HG02623 (cell line): ENCODE measurements around the gene CPNE2.
A peak's percentile ranks its signal among the peaks of the same experiment; 100 is the strongest.
"Not testable (repeated sequence)": the region's sequence is repeated elsewhere in the genome, so short reads cannot be mapped to it uniquely, and the experiment has no call there.

Experiments
- ATAC-seq: cut with Tn5 transposase; IDR thresholded peaks from one replicate; pipeline ENCODE4 v1.9.1; 2021; ENCODE audit warnings: moderate library complexity; ENCODE audit not compliant: unreplicated experiment

Gene CPNE2

GRCh38 chr16:57165483-57165882 lies 73.1 kb downstream of the CPNE2 start:
- no peak for ATAC-seq

GRCh38 chr16:57165938-57166337 lies 73.6 kb downstream of the CPNE2 start:
- ATAC-seq, result no peak

DNA sequence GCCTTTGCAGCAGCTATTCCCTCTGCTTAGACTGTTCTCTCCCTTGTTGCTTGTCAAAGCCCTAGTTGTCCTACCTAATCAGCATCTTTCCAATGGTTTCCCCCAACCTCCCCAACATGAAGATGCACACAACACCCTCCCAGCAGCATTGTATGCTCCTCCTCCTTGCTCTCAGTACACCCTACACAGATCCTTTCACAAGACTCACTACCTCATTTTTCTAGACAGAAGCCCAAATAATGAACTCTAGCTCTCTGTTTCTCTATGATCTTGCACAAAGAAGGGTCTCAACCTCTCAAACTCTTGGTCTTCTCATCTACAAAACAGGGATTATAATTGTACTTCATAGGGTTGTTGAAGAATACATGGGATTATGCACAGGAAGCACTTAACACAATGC lies 74.1 kb downstream of the CPNE2 start:
- no peak for ATAC-seq

GRCh38 chr16:57166951-57167350 lies 74.6 kb downstream of the CPNE2 start:
- no peak for ATAC-seq

DNA sequence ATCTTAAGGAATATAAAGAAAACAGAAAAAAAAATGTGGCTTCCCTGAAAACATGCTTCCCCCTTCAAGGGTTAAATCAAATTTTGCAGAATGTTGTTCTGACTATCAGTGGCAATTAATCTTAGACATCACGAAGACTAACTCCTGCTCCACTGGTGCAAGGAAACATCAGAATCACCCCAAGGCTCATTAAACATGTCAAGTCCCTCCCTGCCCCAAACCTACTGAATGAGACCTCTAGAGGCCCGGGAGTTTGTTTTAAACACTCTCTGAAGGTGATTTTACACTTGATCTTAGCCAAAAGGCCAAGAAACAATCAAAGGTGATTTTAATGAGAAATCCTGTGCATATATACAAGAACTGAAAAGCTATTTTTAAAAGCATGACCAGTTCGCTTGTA lies 75.2 kb downstream of the CPNE2 start:
- no peak for ATAC-seq

GRCh38 chr16:57167953-57168352 lies 75.6 kb downstream of the CPNE2 start:
- ATAC-seq, result no peak

DNA sequence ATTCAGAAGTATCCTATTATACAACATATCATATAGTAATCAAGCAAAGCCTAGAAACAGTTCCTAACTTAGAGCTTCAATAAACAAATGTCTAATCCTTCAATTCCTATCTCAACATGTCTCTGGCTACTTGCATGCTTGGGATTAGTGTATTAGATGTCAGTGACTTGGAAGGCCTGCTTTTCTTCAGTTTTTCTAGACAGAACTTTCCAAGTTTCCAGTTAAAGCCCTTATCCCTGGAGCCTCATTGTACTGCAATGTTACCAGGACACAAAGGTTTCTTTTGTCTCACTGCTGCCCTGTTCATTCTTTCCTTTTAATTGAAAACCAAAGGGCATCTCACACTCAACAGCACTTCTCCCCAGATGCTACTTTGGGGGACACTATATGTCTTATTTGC lies 76.9 kb downstream of the CPNE2 start:
- ATAC-seq, result no peak

- no peak for ATAC-seq
Measured at GRCh38 chr16:57172721-57173290, 80.4 kb downstream of the CPNE2 start.

DNA sequence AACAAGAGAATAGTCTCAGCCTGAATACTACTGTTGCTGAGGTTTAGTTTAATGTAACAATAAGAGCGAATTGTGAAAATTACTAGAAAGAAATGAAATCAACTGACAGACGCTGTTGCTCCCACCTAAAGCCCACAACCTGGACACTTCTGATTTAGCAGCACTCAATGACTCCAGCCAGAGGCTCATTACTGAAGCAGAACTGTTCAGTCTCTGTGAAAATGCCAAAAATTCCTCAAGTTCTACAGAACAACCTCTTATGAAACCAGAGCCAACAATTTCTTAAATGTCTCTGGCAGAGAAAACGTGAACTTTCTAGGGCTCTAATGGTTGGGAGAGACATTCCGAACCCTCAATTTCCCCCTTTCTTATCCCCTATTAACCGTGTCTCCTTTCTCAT lies 83.5 kb downstream of the CPNE2 start:
- ATAC-seq, result no peak

DNA sequence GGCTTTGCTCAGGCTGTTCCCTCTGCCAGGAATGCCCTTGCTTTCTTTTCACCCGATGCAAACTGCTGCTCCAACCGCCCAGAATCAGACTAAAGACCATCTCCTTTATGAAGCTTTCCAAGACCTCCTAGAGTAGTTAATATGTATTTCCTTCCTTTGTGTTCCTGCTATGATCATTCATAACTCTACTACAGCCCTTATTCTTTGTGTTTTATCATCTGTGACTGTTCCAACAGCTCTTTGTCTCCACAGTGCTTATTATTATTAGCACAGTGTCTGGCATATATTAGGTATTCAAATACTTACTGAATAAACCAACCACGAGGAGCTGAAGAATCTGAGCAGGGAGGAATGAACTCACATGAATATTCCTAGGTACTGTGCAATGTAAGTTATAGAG lies 85.8 kb downstream of the CPNE2 start:
- no peak for ATAC-seq

- ATAC-seq, result no peak
Measured at GRCh38 chr16:57178793-57179212, 86.4 kb downstream of the CPNE2 start.

GRCh38 chr16:57179215-57179828 lies 86.9 kb downstream of the CPNE2 start:
- ATAC-seq, result no peak

GRCh38 chr16:57184113-57184512 lies 91.7 kb downstream of the CPNE2 start:
- ATAC-seq, result no peak

DNA sequence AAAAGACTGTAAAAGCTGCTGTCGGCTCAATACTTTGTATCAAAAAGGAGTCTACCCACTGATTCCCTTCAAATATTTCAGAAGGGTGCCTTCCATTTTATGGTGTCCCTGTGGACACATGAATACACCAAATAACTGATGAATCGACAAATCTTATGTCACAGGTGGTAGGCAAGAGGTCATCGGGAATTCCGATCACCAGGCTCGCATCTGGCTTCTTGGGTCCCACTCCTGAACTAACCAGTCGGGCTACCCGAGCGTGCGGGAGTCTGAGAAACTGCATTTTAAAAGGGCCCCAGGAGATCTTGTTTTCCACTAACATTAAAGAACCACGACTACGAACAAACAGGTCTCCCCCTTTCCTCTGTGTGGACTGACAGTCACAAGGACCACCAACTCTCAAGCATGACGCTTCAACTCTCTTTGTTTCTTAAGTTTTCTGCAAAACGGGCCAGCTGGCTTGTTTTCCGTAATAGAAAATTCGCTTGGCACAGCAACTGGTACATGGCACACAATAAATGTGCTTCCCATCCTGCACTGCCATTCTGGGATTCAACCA lies 92.6 kb downstream of the CPNE2 start:
- no peak for ATAC-seq

DNA sequence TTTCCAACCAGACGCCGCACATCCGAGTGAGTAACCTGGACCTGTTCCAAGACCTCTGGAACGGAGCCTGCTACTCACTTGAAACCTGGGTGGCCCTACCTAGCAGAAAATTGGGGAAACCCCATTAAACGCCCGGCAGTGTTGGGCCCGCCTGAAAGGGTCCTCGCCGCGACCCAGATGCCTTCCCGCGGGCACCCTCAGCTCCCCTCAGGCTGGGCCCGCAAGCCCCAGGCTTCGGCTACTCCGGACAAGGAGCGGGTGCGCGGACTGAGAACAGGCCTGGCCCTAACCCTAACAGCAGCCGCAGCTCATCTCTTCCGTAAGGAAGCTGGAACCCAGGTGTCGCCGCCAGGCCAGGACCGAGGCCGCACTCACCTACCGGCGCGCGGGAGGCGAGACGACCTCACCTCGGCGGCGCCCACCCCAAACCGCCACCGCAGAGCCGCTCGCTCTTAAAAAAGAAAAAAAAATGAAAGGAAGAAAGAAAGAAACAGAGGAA lies 93.1 kb downstream of the CPNE2 start:
- peak; percentile 25 for ATAC-seq

GRCh38 chr16:57185945-57186871 lies 93.8 kb downstream of the CPNE2 start, which contains the start of the genes PSME3IP1 and RSPRY1:
TSS of gene PSME3IP1 (minus strand) at chr16:57186039. CDS start at chr16:57173854, 12,185 bp downstream.
TSS of gene RSPRY1 (plus strand) at chr16:57186329. CDS start at chr16:57204659, 18,330 bp downstream.
- peak; percentile 88 for ATAC-seq

DNA sequence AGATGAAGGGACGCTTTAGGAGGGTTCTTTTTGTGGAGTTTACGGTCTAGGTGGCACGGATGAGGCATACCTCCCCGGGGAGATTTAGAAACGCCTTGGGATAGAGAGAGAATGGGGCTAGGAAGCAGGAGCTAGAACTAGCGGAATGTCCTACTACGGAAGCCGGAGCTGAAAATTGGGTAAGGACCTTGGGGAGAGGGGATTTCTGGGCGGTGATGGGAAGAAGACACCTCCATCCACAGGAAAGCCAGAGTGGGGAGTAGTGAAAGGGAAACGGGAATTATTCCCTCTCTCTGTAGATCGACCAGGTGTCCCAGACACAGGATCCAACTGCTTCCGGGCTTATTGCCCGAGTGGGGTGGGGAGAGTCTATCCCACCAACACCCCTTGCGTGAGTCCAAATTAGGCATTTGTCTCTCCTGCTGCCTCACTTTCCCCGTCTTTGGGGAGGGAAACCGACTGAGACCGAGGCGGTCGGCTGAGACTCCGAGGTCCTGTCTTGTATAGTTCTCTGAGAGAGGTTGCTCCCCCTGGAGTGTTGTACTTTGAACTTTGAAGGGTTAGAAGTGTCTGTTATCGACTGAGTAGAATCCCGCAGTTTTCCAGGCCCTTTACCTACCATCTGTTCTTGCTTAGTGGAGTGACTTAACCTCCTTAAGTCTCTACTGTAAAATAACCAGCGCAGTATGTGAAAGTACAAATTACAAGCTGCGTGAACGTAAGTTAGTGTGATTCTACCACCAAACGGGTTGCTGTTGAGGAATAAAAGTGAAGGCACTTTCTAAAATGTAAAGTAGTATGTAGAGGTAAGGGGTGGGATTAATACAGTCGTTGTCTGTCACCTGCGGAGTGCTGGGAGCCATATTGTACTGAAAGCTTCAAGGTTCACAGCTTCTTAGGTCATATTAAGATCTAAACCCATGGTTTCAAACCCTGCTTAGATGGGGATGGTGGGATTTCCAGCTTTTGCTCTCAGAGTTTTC lies 94.8 kb downstream of the CPNE2 start:
- ATAC-seq, result no peak

DNA sequence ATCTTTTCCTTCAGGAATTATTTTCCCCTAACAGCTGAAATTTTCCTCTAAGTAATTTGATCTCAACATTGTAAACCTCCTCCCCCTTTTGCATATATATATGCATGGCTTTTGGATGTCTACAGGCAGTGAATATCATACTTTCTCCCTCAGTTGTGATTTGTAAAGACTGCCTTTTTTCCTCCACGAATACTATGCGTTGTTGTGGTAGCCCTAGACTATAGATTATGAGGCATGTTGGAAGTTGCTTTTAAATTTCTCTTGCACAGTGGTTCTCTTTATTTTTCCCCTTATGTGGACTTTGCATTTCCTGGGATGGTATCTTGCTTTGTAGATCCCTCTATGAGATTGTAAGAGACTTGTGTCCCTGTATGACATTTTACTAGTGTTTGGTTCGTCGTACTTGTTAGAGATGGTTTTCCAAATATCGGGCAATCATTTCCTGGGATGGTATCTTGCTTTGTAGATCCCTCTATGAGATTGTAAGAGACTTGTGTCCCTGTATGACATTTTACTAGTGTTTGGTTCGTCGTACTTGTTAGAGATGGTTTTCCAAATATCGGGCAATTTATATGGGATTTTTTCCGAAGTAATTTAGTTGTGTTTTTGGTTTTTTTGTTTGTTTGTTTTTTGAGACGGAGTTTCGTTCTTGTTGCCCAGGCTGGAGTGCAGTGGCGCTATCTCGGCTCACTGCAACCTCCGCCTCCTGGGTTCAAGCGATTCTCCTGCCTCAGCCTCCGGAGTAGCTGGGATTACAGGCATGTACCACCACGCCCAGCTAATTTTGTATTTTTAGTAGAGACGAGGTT lies 95.7 kb downstream of the CPNE2 start:
- ATAC-seq, result not testable (repeated sequence)

GRCh38 chr16:57188711-57189002 lies 96.3 kb downstream of the CPNE2 start:
- no peak for ATAC-seq
